ENCODE data around the gene ATAD1.

Gene ATAD1

DNA sequence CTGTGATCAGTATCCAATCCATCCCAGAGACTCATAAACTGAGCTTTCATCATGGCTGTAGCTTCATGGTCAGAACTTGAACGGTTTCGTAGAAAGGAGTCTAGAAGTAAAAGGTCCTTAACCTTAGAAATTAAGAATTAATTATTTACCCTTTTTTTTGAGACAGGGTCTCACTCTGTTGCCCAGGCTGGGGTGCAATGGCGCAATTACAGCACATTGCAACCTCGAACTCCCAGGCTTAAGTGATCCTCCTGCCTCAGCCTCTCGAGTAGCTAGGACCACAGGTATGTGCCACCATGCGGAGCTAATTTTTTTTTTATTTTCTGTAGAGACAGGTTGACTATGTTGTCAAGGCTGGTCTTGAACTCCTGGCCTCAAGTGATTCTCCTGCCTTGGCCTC is 41.7 kb downstream of the ATAD1 start:
- TF ChIP-seq, protein P1, sequence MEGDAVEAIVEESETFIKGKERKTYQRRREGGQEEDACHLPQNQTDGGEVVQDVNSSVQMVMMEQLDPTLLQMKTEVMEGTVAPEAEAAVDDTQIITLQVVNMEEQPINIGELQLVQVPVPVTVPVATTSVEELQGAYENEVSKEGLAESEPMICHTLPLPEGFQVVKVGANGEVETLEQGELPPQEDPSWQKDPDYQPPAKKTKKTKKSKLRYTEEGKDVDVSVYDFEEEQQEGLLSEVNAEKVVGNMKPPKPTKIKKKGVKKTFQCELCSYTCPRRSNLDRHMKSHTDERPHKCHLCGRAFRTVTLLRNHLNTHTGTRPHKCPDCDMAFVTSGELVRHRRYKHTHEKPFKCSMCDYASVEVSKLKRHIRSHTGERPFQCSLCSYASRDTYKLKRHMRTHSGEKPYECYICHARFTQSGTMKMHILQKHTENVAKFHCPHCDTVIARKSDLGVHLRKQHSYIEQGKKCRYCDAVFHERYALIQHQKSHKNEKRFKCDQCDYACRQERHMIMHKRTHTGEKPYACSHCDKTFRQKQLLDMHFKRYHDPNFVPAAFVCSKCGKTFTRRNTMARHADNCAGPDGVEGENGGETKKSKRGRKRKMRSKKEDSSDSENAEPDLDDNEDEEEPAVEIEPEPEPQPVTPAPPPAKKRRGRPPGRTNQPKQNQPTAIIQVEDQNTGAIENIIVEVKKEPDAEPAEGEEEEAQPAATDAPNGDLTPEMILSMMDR (conservative IDR thresholded peaks at IDR 0.05; ENCODE audit: low read depth, low read length) = no peak
- no peak overlapping the region for H3K4me3 ChIP-seq (ENCODE audit: low read depth, low read length)
- DNase-seq (ENCODE audit: low read depth) = no peak

DNA sequence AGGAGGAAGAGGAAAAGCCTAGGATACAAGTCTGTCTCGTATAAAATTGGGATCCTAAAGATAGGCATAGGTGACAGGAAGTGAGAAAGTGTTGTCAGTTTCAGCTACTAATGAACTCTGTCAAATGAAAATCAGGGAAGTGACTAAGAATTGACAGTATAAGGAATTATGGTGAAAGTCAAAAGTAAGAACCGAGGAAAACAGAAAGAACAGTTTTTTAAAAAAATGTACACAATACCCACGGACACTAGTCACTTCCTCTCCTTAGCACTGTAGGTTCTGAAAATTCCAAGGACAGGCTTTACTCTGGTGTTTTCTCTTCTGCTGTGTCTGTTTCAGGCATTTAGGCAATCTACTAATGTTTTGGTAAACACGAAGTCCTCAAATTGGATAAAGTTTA is 42.3 kb downstream of the ATAD1 start:
- DNase-seq (ENCODE audit: low read depth) = peak; percentile 53
- TF ChIP-seq, protein P1 (conservative IDR thresholded peaks at IDR 0.05; ENCODE audit: low read depth, low read length) = no peak
- no peak overlapping the region for H3K4me3 ChIP-seq (ENCODE audit: low read depth, low read length)

DNA sequence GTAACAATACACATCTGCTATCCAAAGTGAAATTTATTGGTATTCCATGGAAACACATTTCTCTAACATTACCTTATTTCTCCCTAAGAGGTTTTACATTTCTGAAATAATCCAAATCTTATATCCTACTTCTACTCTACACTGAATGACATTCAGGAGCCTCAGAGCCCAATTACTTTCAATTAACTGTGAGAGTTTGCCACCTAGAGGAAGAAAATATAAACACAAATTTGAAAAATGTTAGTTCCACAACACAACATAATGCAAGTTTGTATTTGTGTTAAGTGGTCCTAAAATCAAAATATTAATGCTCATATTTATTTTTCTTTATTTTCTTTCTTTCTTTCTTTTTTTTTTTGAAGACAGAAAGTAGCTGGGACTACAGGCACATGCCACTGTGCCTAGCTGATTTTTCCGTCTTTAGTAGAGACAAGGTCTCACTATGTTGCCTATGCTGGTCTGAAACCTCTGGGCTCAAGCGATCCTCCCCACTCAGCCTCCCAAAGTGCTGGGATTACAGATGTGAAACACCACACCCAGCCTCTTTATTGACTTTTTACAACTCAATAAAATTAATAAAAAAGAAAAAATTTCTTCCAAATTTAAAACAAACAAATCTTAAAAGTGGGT is 46.0 kb downstream of the ATAD1 start:
- H3K4me3 ChIP-seq (ENCODE audit: low read depth, low read length) = no peak overlapping the region
- TF ChIP-seq, protein P1 (conservative IDR thresholded peaks at IDR 0.05; ENCODE audit: low read depth, low read length) = peak; percentile 42
- peak; percentile 64 for DNase-seq (ENCODE audit: low read depth)

DNA sequence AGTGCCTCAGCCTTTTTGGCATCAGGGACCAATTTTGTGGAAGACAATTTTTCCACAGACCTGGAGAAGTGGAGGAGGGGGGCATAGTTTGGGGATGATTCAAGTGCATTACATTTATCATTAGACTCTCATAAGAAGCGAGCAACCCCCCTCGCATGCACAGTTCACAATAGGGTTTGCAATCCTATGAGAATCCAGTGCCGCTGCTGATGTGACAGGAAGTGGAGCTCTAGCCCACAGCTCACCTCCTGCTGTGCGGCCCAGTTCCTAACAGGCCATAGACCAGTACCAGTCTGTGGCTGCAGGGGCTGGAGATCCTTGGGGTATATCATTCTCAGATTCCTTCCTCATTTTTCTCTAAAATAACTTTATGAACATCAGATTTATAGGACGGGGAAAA is 50.8 kb downstream of the ATAD1 start:
- H3K4me3 ChIP-seq (ENCODE audit: low read depth, low read length) = no peak overlapping the region
- peak; percentile 89 for DNase-seq (ENCODE audit: low read depth)
- TF ChIP-seq, protein P1 (conservative IDR thresholded peaks at IDR 0.05; ENCODE audit: low read depth, low read length) = peak; percentile 18

DNA sequence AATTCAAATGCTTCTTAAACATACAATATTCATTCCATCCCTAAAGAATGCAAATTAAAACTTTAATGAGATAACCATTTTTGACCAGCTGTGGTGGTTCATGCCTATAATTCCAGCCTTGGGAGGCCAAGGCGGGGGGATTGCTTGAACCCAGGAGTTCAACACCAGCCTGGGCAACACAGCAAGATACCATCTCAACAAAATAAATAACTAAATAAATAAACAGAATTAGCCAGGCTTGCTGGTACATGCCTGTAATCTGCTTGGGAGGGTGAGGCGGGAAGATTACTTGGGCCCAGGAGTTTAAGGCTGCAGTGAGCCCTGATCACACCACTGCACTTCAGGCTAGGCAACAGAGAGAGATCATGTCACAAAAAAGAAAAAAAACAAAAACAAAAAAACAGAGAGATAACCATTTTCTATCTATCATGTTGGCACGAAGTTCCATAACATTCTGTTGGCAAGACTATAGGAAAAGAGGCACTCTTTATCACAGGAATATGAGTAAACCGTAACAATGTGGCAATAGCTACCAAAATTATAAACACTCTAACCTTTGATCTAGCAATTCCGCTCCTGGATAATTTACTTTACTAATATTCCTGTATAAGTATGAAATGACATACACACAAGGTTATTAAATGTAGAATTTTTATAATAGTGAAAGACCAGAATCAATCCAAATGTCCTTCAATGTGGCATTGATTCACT is 52.2 kb downstream of the ATAD1 start:
- TF ChIP-seq, protein P1 (conservative IDR thresholded peaks at IDR 0.05; ENCODE audit: low read depth, low read length) = no peak
- no peak for DNase-seq (ENCODE audit: low read depth)
- H3K4me3 ChIP-seq (ENCODE audit: low read depth, low read length) = no peak overlapping the region

DNA sequence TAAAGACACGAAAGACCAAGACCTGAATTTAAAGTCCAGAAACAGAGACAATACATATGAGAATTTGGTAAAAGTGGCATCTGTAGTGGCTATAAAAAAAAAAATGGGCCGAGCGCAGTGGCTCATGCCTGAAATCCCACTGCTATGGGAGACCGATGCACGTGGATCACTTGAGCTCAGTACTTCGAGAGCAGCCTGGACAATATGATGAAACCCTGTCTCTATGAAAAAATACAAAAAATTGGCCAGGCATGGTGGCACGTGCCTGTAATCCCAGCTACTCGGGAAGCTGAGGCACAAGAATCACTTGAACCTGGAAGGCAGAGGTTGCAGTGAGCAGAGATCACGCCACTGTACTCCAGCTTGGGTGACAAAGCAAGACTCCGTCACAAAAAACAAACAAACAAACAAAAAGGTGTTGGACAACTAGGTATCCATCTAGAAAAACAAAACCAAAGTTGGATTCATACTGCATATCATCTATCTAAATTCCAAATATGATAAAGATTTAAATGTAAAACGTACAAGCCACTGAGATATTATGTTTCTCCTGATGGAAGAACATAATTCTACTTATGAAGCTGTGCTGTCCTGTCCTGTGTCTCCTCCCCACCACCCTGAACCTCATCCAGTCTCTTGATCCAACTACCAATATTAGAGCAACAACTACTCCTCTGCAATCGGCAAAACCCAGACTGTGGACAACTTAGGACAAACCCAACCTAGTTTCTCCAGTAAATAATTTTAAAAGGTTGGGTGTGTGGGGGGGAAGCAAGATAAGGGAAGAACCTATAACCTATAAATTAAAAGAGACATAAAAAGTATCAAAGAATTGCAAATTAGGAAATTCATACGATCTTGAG is 53.7 kb downstream of the ATAD1 start:
- TF ChIP-seq, protein P1 (conservative IDR thresholded peaks at IDR 0.05; ENCODE audit: low read depth, low read length) = no peak
- no peak overlapping the region for H3K4me3 ChIP-seq (ENCODE audit: low read depth, low read length)
- DNase-seq (ENCODE audit: low read depth) = no peak

All from choroid plexus epithelial cell (primary cell).